OCI-LY7 (cell line): Measurements from ENCODE around the gene GALNTL6.
"Not testable (repeated sequence)": the region's sequence is repeated elsewhere in the genome, so short reads cannot be mapped to it uniquely, and the experiment has no call there.

Experiments
- EZH2phosphoT487 ChIP-seq: fragments of 200-600 bp; sonication (generic); IDR thresholded peaks from 2 replicates; pipeline ENCODE4 v1.6.1; 2018; ENCODE audit warnings: low read depth, borderline replicate concordance, mild to moderate bottlenecking, mixed run types, antibody characterized with exemption, low read length, moderate library complexity, mixed read lengths
- TF ChIP-seq, protein P1 (sequence below): fragments of 200-600 bp; sonication (generic); conservative IDR thresholded peaks from 2 replicates; pipeline ENCODE4 v1.5.1; 2014; ENCODE audit warnings: mild to moderate bottlenecking, antibody characterized with exemption, low read length, moderate library complexity, mixed read lengths

DNA sequence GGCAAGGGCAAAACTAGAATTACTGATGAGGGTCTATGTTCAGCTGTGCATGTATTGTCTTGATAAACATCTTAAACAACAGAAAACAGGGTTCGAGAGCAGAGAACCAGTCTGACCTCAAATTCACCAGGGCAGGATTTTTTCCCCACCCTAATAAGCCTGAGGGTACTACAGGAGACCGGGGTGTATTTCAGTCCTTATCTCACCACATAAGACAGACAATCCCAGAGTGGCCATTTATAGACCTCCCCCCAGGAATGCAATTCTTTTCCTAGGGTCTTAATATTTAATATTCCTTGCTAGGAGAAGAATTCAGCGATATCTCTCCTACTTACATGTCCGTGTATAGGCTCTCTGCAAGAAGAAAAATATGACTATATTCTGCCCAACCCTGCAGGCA is 1157.0 kb downstream of the GALNTL6 start:
- TF ChIP-seq, protein P1, sequence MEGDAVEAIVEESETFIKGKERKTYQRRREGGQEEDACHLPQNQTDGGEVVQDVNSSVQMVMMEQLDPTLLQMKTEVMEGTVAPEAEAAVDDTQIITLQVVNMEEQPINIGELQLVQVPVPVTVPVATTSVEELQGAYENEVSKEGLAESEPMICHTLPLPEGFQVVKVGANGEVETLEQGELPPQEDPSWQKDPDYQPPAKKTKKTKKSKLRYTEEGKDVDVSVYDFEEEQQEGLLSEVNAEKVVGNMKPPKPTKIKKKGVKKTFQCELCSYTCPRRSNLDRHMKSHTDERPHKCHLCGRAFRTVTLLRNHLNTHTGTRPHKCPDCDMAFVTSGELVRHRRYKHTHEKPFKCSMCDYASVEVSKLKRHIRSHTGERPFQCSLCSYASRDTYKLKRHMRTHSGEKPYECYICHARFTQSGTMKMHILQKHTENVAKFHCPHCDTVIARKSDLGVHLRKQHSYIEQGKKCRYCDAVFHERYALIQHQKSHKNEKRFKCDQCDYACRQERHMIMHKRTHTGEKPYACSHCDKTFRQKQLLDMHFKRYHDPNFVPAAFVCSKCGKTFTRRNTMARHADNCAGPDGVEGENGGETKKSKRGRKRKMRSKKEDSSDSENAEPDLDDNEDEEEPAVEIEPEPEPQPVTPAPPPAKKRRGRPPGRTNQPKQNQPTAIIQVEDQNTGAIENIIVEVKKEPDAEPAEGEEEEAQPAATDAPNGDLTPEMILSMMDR = not testable (repeated sequence)
- TF ChIP-seq EZH2phosphoT487 = not testable (repeated sequence)
